ENCODE results near the gene POLE4.

POLE4 gene

GRCh38 chr2:75003276-75003675 is 44.8 kb downstream of the POLE4 start:
- no peak for DNase-seq

- no peak for DNase-seq
These were observed 45.3 kb downstream of the POLE4 start for GRCh38 chr2:75003773-75004172.

- no peak for DNase-seq
These were observed 47.6 kb downstream of the POLE4 start for GRCh38 chr2:75006041-75006440.

GRCh38 chr2:75007061-75007460 is 48.6 kb downstream of the POLE4 start:
- no peak for DNase-seq

GRCh38 chr2:75007819-75008218 is 49.4 kb downstream of the POLE4 start:
- no peak for DNase-seq

- DNase-seq, result no peak
These were observed 52.1 kb downstream of the POLE4 start for GRCh38 chr2:75010571-75010970.

GRCh38 chr2:75012080-75012479 is 53.6 kb downstream of the POLE4 start:
- DNase-seq, result no peak

- DNase-seq, result peak; percentile 12
These were observed 59.7 kb downstream of the POLE4 start for GRCh38 chr2:75018162-75018561.
